Measurements from ENCODE around the gene TMEM272.

The TMEM272 gene

DNA sequence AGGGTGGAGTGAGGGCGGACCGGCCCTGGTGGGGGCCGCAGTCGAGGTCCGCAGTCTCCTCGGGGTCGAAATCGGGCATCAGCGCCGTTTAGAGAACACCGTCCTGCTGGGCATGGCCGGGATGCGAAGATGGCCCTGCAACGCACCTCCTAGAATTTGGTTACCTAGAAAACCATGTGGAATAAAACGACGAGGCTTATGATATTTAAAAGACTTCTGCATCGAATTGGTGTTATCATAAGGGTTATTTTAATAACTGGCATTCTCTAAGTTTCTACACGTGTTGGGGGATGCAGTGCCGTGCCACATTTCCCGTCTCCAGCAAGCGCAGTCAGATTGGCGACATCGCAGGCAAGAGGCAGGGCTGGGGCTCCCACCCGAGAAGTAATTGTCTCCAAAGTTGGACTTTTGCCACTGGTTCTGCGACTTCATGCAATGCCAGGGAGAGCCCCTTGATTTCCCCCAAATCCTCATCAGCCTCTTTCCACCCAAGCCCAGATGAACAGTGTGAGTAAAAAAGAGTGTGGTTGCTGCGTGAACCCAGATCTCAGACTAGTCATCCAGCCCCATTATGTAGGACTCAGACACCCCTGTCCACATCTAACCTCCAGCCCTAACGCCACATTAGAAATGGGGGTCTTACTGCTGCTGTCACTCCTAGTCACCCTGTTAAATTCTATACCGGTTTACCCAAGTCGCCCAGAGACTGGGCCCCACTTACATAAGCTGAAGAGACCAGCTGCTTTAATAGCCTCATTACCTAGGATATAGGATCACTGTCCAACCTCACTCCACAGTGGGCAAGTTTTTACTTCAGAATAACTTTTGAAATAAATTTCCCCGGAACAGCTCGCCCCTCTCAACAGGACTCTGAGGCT lies 40.4 kb downstream of the TMEM272 start:
- peak; percentile 52 for DNase-seq

DNA sequence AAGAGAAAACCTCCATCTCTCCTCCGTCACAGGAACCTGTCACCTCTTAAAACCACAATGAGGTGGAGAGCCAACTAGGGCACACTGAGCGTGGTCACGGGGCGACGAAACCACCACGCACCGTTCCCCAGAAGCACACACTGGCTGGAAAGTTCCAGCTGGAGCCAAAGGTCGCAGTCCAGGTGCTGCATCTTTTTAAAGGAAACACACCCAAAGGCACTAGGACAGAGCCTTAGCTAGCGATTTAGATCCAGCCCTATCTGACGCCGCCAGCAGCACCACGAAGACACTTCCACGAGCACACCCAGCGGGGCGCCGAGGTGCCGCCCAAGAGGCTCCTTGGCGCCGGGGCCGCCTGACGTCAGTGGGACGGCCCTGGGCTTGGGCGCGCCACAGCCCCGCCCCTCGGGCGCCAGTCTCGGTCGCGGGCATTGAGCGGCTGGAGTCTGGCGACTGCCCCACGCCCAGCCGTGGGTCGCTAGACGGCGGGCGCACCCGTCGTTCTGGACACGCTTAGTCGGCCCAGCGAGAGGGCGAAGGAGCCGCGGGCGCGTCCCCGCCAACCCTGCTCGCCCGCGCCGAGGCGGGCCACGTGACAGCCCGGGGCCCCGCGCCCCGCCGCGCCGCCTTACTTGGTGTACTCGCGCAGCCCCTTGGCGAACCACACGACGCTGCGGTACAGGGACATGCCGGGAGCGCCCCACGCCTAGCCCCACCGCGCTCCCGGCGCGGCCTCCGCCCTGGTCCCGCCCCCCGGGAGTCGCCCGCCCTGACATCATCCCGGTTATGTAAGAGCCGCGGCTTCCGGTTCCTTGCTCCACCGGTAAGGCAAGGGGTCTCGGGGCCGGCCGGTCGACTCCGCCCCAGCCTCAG lies 41.3 kb downstream of the TMEM272 start, which contains the start of gene DHRS12:
DHRS12 (minus strand) TSS at position 742 of the 873 bp plus-strand sequence. CDS start 4,504 bp downstream, outside the sequence.
- peak; percentile 82 for DNase-seq

DNA sequence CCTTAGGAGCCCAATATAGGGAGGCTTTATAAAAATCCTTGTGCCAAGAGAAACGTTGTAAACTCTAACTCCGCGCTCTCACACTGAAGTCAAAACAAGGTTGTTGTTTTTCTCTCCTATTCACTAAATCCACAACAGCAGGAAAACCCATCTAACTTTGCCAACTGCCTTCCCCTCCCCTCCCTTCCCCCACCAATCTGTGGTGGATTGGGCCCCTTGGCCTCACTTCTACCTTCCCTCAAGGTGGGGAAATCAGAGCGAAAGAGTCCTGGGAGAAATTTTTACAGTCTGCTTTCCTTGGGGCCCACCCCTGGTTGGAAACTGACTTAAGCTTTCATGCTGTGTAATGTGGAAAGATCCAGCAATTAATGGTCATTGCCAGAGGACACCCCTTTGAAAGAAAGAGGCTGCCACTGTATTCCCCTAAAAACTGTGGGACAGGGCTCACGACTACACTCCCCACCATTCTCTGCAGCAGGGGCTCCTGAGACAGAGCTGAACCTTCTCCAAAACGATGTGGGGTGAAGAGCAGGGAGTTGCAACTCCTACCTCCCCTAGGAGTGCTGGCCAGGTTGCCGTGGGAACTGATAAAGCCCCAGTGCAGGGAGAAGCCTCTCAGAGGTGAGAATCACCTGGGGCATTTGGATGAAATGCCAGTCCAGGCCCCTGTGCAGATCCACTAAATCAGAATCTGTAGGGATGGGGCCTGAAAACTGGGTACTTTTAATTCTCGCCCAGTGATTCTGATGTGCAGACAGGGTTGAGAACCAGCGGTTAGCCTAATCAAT lies 42.2 kb downstream of the TMEM272 start:
- DNase-seq: no peak

GRCh38 chr13:51801631-51802099 lies 43.3 kb downstream of the TMEM272 start:
- no peak for DNase-seq

DNA sequence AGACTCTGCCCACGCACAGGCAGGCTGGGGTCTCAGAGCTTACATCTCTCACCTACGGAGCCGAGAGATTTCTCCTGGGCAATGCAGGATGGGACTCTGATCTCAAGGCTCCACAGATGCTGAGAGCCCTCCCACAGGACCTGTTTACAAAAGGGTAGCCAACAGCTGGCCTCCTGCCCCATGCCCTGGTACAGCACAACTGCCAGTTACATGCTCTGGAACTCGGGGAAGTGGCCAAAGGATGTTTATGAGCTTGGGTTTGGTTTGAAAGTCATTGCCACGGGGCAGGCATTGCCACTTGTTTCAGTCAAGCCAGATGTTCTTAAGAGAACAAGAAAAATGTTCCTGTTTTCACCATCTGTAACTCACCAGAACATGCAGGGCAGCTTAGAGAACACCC lies 44.5 kb downstream of the TMEM272 start:
- no peak for DNase-seq

GRCh38 chr13:51799261-51799660 lies 45.7 kb downstream of the TMEM272 start:
- no peak for DNase-seq

DNA sequence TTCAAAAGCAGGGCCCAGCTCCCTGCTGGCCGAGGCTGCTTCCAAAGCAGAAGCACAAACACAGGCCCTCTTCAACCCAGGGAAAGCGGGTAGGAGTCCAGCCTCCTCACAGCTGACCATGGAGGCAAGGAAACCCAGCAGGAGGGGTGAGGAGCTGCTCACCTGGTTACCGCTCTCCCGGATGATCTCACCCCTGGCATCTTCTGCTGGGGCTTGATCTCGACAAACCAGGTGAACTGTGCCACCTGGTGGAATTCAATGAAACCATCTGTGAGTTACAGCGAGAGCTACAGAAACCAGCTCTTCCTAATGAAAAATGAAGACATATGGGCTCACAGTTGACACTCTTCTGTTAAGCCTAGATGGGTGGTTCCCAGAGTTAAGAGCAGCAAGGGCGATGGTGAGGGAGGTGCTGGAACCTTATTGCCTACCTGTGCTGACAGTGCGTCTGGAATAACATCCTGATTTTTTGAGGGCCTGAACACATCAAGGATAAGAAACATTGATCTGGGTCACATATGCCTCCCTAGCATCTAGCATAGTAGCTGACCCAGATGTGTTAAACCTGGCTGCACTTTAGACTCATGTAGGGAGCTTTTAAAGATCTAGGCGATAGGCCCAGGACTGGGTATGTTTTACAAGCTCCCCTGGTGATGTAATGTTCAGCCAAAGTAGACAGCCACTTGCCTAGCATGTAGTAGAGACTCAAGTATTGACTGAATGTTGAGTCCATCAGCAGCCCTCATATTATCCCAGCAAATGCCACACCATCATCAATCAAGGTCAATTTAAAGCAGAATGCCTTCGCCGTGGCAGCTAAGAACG lies 47.1 kb downstream of the TMEM272 start:
- DNase-seq: no peak

- no peak for DNase-seq
These were observed 48.4 kb downstream of the TMEM272 start for GRCh38 chr13:51796546-51796945.

DNA sequence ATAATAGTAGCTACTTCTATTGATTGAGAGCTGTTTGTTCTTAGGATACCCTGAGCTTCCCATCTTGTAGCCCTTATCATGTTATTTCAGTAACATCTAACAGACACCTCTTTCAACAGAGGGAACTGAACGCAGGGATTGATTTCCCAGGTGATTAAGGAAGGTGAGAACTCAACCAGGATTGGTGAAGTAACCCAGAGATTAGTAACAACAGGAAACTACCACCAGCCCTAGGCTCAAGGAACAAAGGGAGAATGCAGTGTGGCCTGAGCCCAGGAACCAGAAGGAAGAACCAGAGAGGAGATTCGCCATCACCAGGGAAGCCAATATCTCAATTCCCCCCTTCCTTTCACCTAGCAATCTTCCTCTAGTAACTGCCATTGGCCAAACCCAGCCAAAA lies 49.6 kb downstream of the TMEM272 start:
- DNase-seq: no peak

- no peak for DNase-seq
These were observed 50.0 kb downstream of the TMEM272 start for GRCh38 chr13:51794964-51795363.

DNA sequence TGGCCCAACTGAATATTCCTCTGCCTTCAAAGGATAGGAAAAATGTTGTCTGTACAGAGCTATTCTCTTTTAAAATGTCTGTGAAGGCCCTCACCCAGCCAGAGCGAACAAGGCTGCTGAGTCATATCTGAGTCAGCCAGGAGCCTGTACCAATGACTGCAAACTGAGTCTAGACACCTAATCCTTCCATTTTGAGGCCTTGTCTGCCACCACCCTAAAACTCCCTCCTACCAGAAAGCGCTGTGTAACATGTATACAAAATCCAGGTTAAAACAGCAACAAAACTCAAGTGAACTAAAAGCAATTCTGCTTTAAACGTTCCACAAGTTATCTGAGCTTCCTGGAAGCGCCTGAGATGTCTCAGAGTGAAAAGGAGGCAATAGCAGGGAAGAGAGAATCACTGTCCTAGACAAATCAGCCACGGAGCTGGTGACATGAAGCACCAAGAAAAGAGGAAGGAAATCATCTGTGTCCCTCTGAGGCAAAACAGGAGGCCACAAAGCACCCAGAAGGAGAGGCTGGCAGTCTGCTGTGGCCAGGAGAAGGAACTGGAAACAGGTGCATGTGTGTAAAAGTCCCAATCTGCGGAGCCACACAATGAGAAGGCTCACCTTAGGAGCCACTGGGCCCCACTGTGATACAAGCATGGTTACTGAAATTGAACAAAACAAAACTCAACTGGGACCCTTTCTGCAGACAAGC lies 51.3 kb downstream of the TMEM272 start:
- no peak for DNase-seq

DNA sequence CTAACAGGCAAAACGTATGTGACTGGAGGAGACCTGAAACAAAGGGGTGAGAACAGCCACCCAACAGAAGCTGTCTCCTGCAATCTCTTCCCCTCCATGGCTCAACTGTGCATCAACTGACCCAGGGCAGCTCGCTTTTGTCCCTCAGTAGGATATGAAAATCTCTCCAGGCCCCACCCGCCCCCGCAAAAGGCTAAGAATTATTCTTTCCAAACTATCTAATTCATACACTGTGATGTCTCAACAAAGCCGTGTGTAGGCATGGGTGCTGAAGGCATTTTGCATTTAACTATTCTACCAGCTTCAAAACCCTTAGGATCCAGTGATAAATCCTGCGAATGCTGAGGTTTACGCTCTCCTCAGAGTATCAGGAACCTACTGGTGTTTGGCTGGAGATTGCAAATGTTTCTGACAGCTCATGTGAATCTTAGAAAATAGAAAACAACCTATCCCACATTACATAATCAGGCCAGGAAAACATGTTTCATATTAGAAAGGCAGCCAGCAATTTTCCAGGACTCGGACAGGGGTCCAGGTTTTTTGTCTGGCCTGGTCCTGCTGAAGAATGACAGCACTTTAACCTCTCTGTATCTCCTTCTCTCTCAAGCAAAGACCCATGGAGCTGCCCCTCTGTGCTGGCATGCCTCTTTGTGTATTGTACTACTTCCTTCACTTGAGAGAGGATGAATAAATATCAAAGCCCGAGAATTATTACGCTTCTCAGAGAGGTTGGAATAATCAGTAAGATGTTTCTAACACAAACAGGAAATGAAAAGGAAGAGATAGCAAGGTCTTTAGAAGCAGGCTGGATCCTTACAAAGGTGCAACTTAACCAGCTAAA lies 58.3 kb downstream of the TMEM272 start:
- no peak for DNase-seq

- DNase-seq: no peak
These were observed 59.1 kb downstream of the TMEM272 start for GRCh38 chr13:51785712-51786424.

- DNase-seq: no peak
These were observed 60.9 kb downstream of the TMEM272 start for GRCh38 chr13:51784097-51784496.

DNA sequence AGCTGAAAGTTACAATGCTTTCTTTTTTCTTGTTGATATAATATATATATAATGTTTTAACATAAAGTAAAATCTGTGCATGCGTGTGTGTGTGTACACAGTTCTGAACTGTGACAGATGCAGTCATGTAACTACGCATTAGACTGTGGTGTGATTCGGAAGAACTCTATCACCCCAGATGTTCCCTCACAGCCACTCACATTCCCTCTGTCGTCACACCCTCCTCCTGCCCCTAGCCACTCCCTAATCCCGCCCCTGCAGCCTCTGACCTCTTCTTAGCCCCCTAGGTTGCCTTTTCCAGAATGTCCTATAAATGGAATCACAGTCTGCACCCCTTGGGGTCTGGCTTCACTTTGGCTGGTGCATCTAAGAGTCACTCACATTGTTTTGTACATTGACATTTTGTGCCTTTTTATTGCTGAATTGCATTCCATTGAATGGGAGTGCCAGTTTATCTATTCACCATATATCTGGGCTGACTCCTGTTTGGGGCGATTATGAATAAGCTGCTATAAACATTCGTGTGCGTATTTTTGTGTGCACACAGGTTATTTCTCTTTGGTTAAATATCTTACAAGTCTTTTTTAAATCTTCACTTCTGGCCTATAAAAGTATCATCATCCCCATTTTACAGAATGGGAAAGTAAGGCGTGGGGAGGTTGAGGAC lies 61.4 kb downstream of the TMEM272 start:
- no peak for DNase-seq

- no peak for DNase-seq
These were observed 62.8 kb downstream of the TMEM272 start for GRCh38 chr13:51782026-51782710.

GRCh38 chr13:51781246-51782022 lies 63.5 kb downstream of the TMEM272 start:
- no peak for DNase-seq

DNA sequence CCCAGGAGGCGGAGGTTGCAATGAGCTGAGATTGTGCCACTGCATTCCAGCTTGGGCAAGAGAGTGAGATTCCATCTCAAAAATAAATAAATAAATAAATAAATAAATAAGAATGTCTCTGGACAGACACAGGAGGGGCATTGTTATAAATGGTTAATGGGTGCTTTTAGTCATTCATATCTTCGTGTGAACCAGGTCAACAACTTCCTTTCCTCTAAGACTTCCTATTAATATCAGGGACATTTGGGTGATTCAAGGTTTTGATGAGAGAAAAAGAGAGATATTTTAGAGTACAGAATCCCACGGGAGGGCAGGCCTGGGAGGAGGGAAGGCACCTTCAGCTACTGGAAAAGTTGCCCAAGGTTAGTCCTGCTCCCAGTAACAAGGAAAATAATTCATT lies 64.9 kb downstream of the TMEM272 start:
- no peak for DNase-seq

Data from activated CD4-positive, CD25-positive, alpha-beta regulatory T cell treated with anti-CD3 and anti-CD28 coated beads, Interleukin-2, amount 50 U/mL, for 72 hours (primary cell).